Fibroblast of the aortic adventitia (primary cell): ENCODE data around the gene FBLN2. TPM values are rescaled to one million over a fixed set of nuclear protein-coding genes. Genes with fewer than 3 reads are reported as not detected.
"Not testable (repeated sequence)": the region's sequence is repeated elsewhere in the genome, so short reads cannot be mapped to it uniquely, and the experiment has no call there.

Experiments used
- DNase-seq: peaks from one replicate; pipeline ENCODE4 v3.0.0-alpha.2; 2010; ENCODE audit warnings: low read depth
- H3K4me3 ChIP-seq: 2 replicates; pipeline ENCODE4 v1.5.1; 2011; ENCODE audit warnings: low read depth, mild to moderate bottlenecking, control low read depth, low read length, moderate library complexity
- CTCF ChIP-seq: IDR thresholded peaks from 2 replicates; pipeline ENCODE4 v1.5.1; 2011; ENCODE audit warnings: mild to moderate bottlenecking, low read length, control low read depth, inconsistent platforms; ENCODE audit not compliant: insufficient read depth
- total RNA-seq: library from RNA; depleted of rRNA; stranded (reverse); fragments of >200 nt; gene quantifications from 2 replicates; pipeline ENCODE4 v1.2.3, GENCODE V29; 2012; ENCODE audit warnings: low replicate concordance

Gene FBLN2
- total RNA-seq = 452 and 600 TPM in 2 replicates

GRCh38 chr3:13548696-13549622, at the start of gene FBLN2:
Gene FBLN2 (plus strand): TSS chr3:13549125. CDS start chr3:13570356, 21,231 bp downstream.
- no peak for TF ChIP-seq CTCF
- peak within 1 kb of the TSS; percentile 73 for H3K4me3 ChIP-seq
- DNase-seq = peak; percentile 46

GRCh38 chr3:13499246-13499645, 49.7 kb upstream of the FBLN2 start:
- not testable (repeated sequence) for H3K4me3 ChIP-seq, DNase-seq

GRCh38 chr3:13500133-13500885, 48.6 kb upstream of the FBLN2 start:
- no peak overlapping the region for H3K4me3 ChIP-seq
- DNase-seq = no peak
- peak; percentile 65 for TF ChIP-seq CTCF

GRCh38 chr3:13501056-13501455, 47.9 kb upstream of the FBLN2 start:
- no peak for DNase-seq
- TF ChIP-seq CTCF = no peak
- H3K4me3 ChIP-seq = no peak overlapping the region

- DNase-seq = no peak
- H3K4me3 ChIP-seq = no peak overlapping the region
- no peak for TF ChIP-seq CTCF
Observed at GRCh38 chr3:13501521-13501920, 47.4 kb upstream of the FBLN2 start.

- no peak for TF ChIP-seq CTCF
- no peak for DNase-seq
- no peak overlapping the region for H3K4me3 ChIP-seq
Observed at GRCh38 chr3:13501958-13502790, 46.8 kb upstream of the FBLN2 start.
